Heart right ventricle (tissue), 16 donors: ENCODE results near the gene NEAT1. TPM values are rescaled to one million over a fixed set of nuclear protein-coding genes. Genes with fewer than 3 reads are reported as not detected.
A peak's percentile ranks its signal among the peaks of the same experiment; 100 is the strongest.

ENCODE experiments used
- ATAC-seq, 8 donors: fragments of 200-7000 bp; cut with Tn5 transposase; one replicate each; pipeline ENCODE4 v1.9.1; 2020; ENCODE audit warnings: mild to moderate bottlenecking in 8 of 8, moderate library complexity in 8 of 8, moderate number of reproducible peaks in 1 of 8
- DNase-seq, 2 donors: peaks; one replicate each; pipeline ENCODE4 v3.0.0-alpha.2; 2020
- H3K27ac ChIP-seq, 10 donors: fragments of 200-600 bp; sonication (generic) in 2 of 10; one replicate each; pipeline versions ENCODE4 v1.5.0 to v1.8.0; 2020 to 2022; ENCODE audit warnings: mild to moderate bottlenecking in 3 of 10
- H3K27me3 ChIP-seq, 7 donors: fragments of 200-600 bp; one replicate each; pipeline ENCODE4 v1.8.0; 2021 to 2022; ENCODE audit warnings: mild to moderate bottlenecking in 2 of 7
- H3K36me3 ChIP-seq, 9 donors: fragments of 200-600 bp; sonication (generic) in 1 of 9; one replicate each; pipeline versions ENCODE4 v1.5.0 to v1.8.0; 2020 to 2022; ENCODE audit warnings: mild to moderate bottlenecking in 2 of 9
- H3K4me1 ChIP-seq, 9 donors: fragments of 200-600 bp; sonication (generic) in 1 of 9; one replicate each; pipeline versions ENCODE4 v1.5.0 to v1.8.0; 2020 to 2022; ENCODE audit warnings: mild to moderate bottlenecking in 4 of 9
- H3K4me3 ChIP-seq, 10 donors: fragments of 200-600 bp; sonication (generic) in 2 of 10; one replicate each; pipeline versions ENCODE4 v1.5.0 to v1.8.0; 2020 to 2022; ENCODE audit warnings: mild to moderate bottlenecking in 7 of 10, moderate library complexity in 2 of 10
- H3K9me3 ChIP-seq, 11 donors: fragments of 200-600 bp in 10 of 11; sonication (generic) in 2 of 11; one replicate each; pipeline versions ENCODE4 v1.5.0 to v1.8.0; 2013 to 2022; ENCODE audit warnings: mild to moderate bottlenecking in 2 of 11, control low read depth in 1 of 11, moderate library complexity in 1 of 11
- CTCF ChIP-seq, 9 donors: fragments of 200-600 bp; sonication (generic) in 2 of 9; IDR thresholded peaks; one replicate each; pipeline versions ENCODE4 v1.5.0 to v1.8.0; 2021 to 2022; ENCODE audit warnings: antibody characterized with exemption in 9 of 9, mild to moderate bottlenecking in 5 of 9, moderate library complexity in 1 of 9
- WGBS, 2 donors: extraction: QIAGEN DNeasy Blood & Tissue Kit; methylation state at CpG; one replicate each; pipeline ENCODE4 v1.1.7; 2013; ENCODE audit warnings: inconsistent platforms in 1 of 2; 5-methylcytosine and 5-hydroxymethylcytosine counted together
- intact Hi-C, 10 donors: fragments of 100-400 bp; cut with DNase I; formaldehyde crosslinking; loops; one replicate each; pipeline versions ENCODE4 v1.11.1 to v1.14.2; 2022
- polyA plus RNA-seq, 2 donors: library from polyadenylated mRNA; stranded (reverse); fragments of 200-250 nt; gene quantifications; one replicate each; pipeline ENCODE4 v1.2.3, GENCODE V29; 2013
- total RNA-seq, 10 donors: library from RNA; stranded (reverse); fragmentation: NEBNext Ultra II Directional in 3 of 10; extraction: Animal tissue kit (Norgen Biotek cat#: 25700) in 3 of 10; gene quantifications; one replicate each; pipeline versions ENCODE4 v1.2.1 to v1.2.4, GENCODE V29; 2021 to 2023
- donor health status: Arrhythmogenic right ventricular cardiomyopathy.
- donor health status: ischemic (EF 13 %, LVEDD 7.1; RV severe dilation, severe dysfunction).
- donor health status: healthy with polysubstance abuse.
- donor health status: DM: no; HTN: yes; CAD: no.
- donor health status: DM: no; HTN: no; CAD: no.
- donor health status: ischemic (EF 25% LVEDD 6.9; RV normal size, moderate dysfunction).
- donor health status: ischemic (EF 25% LVEDD 5.7; RV mildly dilated, moderate dysfunction).
- donor health status: healthy.
- donor health status: DM: yes; HTN: yes; CAD: no.
- donor health status: Ischemic cardiomyopathy.
- donor health status: ischemic (EF 35%, LVEDD 5.7; RV mildly dilated, moderate dysfunction).
- donor health status: nonischemic (EF 11% LVEDD 7.7; RV severe dilation, severe dysfunction).
- donor health status: DM: yes; HTN: yes; CAD: no.
- donor health status: PGD.
- donor health status: ischemic (EF 29% LVEDD 5.4; RV normal size, mild dysfunction).
- donor health status: nonischemic (EF 23%, LVEDD 6.1; RV moderate dilation, normal function).

The NEAT1 gene
- total and polyA plus RNA-seq, 12 donors = 103 to 1,899 (median 432) TPM

GRCh38 chr11:65432100-65432650, 9.6 kb downstream of the NEAT1 start:
- WGBS, 2 donors = 42 to 48% methylated on average over 2 of the region's 2 CpGs
- ATAC-seq = no peak
- Histone ChIP-seq H3K36me3 (peaks cover 0 to 95% (median 64%) of the 10 kb centered on the region in 9 donors), H3K27ac (peak overlapping the region in 6 of 10 donors; percentile 12 to 100 (median 100)), H3K27me3 (no peaks in the 10 kb centered on the region), H3K4me1 (peaks cover 15 to 99% (median 97%) of the 10 kb centered on the region in 9 donors), H3K9me3 (no peaks in the 10 kb centered on the region), H3K4me3 (peak overlapping the region in 7 of 10 donors; percentile 2 to 95 (median 81))
- intact Hi-C loops = loop anchor here in 1 of 10 donors (2.0 kb wide), 1 partner anchor 15 kb away; no protein-coding TSS in a partner anchor
- TF ChIP-seq CTCF (IDR thresholded peaks at IDR 0.05) = no peak
- no peak for DNase-seq

GRCh38 chr11:65432686-65433582, 10.3 kb downstream of the NEAT1 start:
- peak overlapping the region in 5 of 10 donors; percentile 9 to 100 (median 49) for H3K27ac ChIP-seq
- 57 to 74% methylated on average over 1 of the region's 1 CpG for WGBS, 2 donors
- DNase-seq = no peak
- no peak for ATAC-seq
- no peaks in the 10 kb centered on the region for H3K9me3 ChIP-seq
- peak overlapping the region in 6 of 10 donors; percentile 20 to 95 (median 83) for H3K4me3 ChIP-seq
- H3K27me3 ChIP-seq = no peaks in the 10 kb centered on the region
- peaks cover 0 to 95% (median 67%) of the 10 kb centered on the region in 9 donors for H3K36me3 ChIP-seq
- intact Hi-C loops = loop anchor here in 1 of 10 donors (2.0 kb wide), 1 partner anchor 16 kb away; no protein-coding TSS in a partner anchor
- H3K4me1 ChIP-seq = peaks cover 14 to 99% (median 97%) of the 10 kb centered on the region in 9 donors
- peak in 4 of 9 donors; percentile 32 to 46 (median 36) for TF ChIP-seq CTCF (IDR thresholded peaks at IDR 0.05)

- Histone ChIP-seq H3K4me1 (peaks cover 10 to 99% (median 97%) of the 10 kb centered on the region in 9 donors), H3K4me3 (peak overlapping the region in 6 of 10 donors; percentile 20 to 95 (median 28)), H3K27me3 (no peaks in the 10 kb centered on the region), H3K9me3 (no peaks in the 10 kb centered on the region), H3K27ac (peak overlapping the region in 6 of 10 donors; percentile 23 to 57 (median 52)), H3K36me3 (peaks cover 0 to 95% (median 72%) of the 10 kb centered on the region in 9 donors)
- ATAC-seq (no peak), DNase-seq (no peak)
- no peak for TF ChIP-seq CTCF (IDR thresholded peaks at IDR 0.05)
- intact Hi-C loops = loop anchor here in 1 of 10 donors (2.0 kb wide), 1 partner anchor 17 kb away; no protein-coding TSS in a partner anchor
- 77 to 79% methylated on average over 2 of the region's 2 CpGs for WGBS, 2 donors
Observed at GRCh38 chr11:65433657-65434056, 11.1 kb downstream of the NEAT1 start.

- ATAC-seq (peak in 1 of 8 donors; percentile 6), DNase-seq (no peak)
- 40 to 41% methylated on average over 6 of the region's 6 CpGs for WGBS, 2 donors
- peaks cover 10 to 99% (median 97%) of the 10 kb centered on the region in 9 donors for H3K4me1 ChIP-seq
- H3K27me3 ChIP-seq = no peaks in the 10 kb centered on the region
- peak overlapping the region in 7 of 10 donors; percentile 1 to 95 (median 21) for H3K4me3 ChIP-seq
- no peaks in the 10 kb centered on the region for H3K9me3 ChIP-seq
- intact Hi-C loops = no loop called here
- peaks cover 0 to 96% (median 77%) of the 10 kb centered on the region in 9 donors for H3K36me3 ChIP-seq
- peak overlapping the region in 7 of 10 donors; percentile 23 to 57 (median 49) for H3K27ac ChIP-seq
- no peak for TF ChIP-seq CTCF (IDR thresholded peaks at IDR 0.05)
Observed at GRCh38 chr11:65434057-65434666, 11.6 kb downstream of the NEAT1 start.
